ENCODE data around the gene BBS9.

BBS9 gene

DNA sequence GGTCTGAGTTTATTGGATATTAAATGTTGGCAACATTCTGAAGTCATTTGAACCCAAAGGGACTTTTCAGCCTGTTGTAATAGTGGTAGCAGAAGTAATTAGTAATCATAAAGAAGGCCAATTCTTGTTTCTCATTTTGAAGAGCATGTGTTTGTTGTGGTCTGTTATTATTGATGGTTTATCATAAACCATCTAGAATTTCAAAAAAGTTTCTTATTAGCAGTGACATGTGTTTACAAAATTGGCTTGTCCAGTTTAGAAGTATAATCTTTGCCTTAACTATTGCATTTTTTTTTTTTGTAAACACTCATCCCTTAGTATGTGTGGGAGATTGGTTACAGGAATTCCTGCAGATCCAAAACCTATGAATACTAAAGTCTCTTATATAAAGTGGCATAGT, 177.8 kb downstream of the BBS9 start:
- no peak overlapping the region for H3K4me3 ChIP-seq
- no peaks in the 10 kb centered on the region for H3K9me3 ChIP-seq
- no peaks in the 10 kb centered on the region for H3K4me1 ChIP-seq
- intact Hi-C loops (cut with DNase I; ENCODE audit: low total_unique reads), result no loop called here
- no peak overlapping the region for H3K27ac ChIP-seq
- H3K36me3 ChIP-seq, result peaks cover 0 to 10% (median 7%) of the 10 kb centered on the region in 3 donors
- no peaks in the 10 kb centered on the region for H3K27me3 ChIP-seq
- TF ChIP-seq, protein P1, sequence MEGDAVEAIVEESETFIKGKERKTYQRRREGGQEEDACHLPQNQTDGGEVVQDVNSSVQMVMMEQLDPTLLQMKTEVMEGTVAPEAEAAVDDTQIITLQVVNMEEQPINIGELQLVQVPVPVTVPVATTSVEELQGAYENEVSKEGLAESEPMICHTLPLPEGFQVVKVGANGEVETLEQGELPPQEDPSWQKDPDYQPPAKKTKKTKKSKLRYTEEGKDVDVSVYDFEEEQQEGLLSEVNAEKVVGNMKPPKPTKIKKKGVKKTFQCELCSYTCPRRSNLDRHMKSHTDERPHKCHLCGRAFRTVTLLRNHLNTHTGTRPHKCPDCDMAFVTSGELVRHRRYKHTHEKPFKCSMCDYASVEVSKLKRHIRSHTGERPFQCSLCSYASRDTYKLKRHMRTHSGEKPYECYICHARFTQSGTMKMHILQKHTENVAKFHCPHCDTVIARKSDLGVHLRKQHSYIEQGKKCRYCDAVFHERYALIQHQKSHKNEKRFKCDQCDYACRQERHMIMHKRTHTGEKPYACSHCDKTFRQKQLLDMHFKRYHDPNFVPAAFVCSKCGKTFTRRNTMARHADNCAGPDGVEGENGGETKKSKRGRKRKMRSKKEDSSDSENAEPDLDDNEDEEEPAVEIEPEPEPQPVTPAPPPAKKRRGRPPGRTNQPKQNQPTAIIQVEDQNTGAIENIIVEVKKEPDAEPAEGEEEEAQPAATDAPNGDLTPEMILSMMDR (IDR thresholded peaks at IDR 0.05), result no peak
- no peak for DNase-seq

DNA sequence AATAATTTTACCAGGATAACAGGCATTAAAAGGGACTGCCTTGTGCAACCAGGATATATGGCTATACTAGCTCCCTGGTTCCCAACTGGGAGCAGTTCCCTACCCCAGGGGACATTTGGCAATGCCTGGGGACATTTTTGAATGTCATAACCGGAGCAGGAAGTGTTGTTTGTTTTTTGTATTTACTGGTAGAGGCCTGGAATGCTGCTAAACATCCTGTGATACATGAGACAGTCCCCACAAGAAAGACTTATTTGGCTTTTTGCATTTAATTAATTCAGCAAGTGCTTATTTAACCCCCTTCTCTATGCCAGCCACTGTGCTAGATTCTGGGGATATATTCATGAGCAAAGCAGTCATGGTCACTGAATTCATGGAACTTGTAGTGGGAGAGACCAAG, 181.2 kb downstream of the BBS9 start:
- Histone ChIP-seq H3K27ac (no peak overlapping the region), H3K4me3 (no peak overlapping the region), H3K9me3 (no peaks in the 10 kb centered on the region), H3K4me1 (no peaks in the 10 kb centered on the region), H3K27me3 (no peaks in the 10 kb centered on the region), H3K36me3 (peaks cover 0 to 10% (median 0%) of the 10 kb centered on the region in 3 donors)
- no peak for DNase-seq
- TF ChIP-seq, protein P1 (IDR thresholded peaks at IDR 0.05), result no peak
- intact Hi-C loops (cut with DNase I; ENCODE audit: low total_unique reads), result no loop called here

DNA sequence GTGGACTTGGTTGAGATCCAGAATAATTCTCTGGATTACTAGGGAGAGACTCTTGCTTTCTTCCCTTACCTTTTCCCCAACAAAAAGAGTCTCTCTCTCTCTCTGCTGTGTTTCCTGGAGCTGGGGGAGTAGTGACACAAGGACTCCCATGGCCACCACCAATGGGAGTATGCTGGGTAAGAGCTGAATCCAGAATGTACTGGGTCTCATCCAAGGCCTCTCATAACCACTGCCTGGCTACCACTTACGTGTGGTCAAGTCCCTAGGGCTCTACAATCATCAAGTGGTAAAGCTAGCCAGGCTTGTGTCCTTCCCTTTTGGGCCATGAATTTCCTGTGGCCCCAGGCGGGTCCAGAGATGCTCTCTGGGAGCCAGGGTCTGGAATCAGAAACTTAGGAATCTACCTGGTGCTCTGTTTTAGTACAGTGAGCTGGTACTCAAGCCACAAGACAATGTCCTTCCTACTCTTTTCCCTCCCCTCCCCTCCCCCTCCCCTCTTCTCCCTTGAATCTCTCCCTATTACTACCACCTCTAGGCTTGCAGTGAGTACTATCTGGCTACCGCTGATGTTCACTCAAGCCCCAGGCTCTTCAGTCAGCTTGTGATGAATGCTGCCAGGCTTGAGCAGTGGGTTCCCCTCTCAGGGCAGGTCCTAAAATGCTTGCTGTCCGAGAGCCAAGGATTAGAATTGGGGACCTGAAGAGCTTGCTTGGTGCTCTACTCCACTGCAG, 196.6 kb downstream of the BBS9 start:
- Histone ChIP-seq H3K27me3 (no peaks in the 10 kb centered on the region), H3K4me1 (no peaks in the 10 kb centered on the region)
- intact Hi-C loops (cut with DNase I; ENCODE audit: low total_unique reads), result no loop called here

DNA sequence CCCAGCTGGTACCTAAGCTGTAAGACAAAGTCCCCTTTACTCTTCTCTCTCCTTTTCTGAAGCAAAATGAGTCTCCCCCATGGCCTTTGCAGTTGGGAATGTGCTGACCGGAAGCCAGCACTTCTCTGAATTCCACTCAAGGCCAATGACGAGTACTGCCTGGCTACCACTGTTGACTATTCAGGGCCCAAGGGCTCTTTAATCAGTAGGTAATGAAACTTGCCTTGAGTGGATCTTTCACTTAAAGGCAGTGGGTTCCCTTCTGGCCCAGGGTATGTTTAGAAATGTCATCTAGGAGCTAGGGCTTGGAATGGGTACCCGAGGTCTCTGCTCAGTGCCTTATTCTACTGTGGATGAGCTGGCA, 197.1 kb downstream of the BBS9 start:
- Histone ChIP-seq H3K4me3 (no peak overlapping the region), H3K4me1 (no peaks in the 10 kb centered on the region), H3K27ac (no peak overlapping the region), H3K36me3 (peaks cover 0 to 7% (median 0%) of the 10 kb centered on the region in 3 donors), H3K9me3 (peaks cover 0 to 11% (median 0%) of the 10 kb centered on the region in 3 donors), H3K27me3 (no peaks in the 10 kb centered on the region)
- intact Hi-C loops (cut with DNase I; ENCODE audit: low total_unique reads), result no loop called here
- TF ChIP-seq, protein P1 (IDR thresholded peaks at IDR 0.05), result no peak
- DNase-seq, result no peak

More for the DNA sequence above, 196.6 kb downstream of the BBS9 start:
- H3K36me3 ChIP-seq, result peaks cover 0 to 7% (median under 1%) of the 10 kb centered on the region in 3 donors
- no peak overlapping the region for H3K27ac ChIP-seq
- H3K4me3 ChIP-seq, result no peak overlapping the region
- TF ChIP-seq, protein P1 (IDR thresholded peaks at IDR 0.05), result no peak
- DNase-seq, result no peak
- peaks cover 0 to 16% (median 2%) of the 10 kb centered on the region in 3 donors for H3K9me3 ChIP-seq

DNA sequence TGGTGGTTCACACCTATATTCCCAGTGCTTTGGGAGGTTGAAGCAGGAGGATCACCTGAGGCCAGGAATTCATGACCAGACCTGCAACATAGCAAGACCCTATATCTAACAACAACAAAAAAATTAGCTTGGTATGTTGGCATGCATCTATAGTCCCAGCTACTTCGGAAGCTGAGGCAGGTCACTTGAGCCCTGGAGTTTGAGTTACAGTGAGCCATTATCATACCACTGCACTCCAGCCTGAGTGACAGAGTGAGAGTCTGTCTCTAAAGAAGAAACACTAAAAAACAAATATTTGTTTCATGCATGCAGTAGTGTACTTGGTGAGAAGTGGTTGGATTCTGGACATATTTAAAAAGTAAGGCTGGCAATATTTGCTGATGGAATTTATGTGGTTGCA, 198.1 kb downstream of the BBS9 start:
- DNase-seq, result no peak
- Histone ChIP-seq H3K27me3 (no peaks in the 10 kb centered on the region), H3K27ac (no peak overlapping the region), H3K9me3 (peaks cover 0 to 11% (median 0%) of the 10 kb centered on the region in 3 donors), H3K4me1 (no peaks in the 10 kb centered on the region), H3K4me3 (no peak overlapping the region), H3K36me3 (peaks cover 0 to 7% (median 0%) of the 10 kb centered on the region in 3 donors)
- intact Hi-C loops (cut with DNase I; ENCODE audit: low total_unique reads), result no loop called here
- TF ChIP-seq, protein P1 (IDR thresholded peaks at IDR 0.05), result no peak
